ENCODE measurements around the gene CELA3A.
"Not testable (repeated sequence)": the region's sequence is repeated elsewhere in the genome, so short reads cannot be mapped to it uniquely, and the experiment has no call there.

Gene CELA3A

DNA sequence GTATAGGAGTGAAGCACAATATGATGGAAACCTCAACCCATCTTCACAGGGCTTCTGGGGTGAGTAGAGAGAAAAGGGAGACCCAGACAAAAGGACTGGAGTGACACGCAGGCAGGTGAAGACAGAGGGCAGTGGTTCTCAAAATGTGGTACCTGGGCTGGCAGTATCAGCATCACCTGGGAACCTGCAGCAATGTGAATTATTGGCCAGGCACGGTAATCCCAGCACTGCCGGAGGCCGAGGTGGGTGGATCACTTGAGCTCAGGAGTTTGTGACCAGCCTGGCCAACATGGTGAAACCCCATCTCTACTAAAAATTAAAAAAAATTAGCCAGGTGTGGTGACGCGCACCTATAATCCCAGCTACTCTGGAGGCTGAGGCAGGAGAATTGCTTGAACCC lies 19.3 kb upstream of the CELA3A start:
- DNase-seq: not testable (repeated sequence)

DNA sequence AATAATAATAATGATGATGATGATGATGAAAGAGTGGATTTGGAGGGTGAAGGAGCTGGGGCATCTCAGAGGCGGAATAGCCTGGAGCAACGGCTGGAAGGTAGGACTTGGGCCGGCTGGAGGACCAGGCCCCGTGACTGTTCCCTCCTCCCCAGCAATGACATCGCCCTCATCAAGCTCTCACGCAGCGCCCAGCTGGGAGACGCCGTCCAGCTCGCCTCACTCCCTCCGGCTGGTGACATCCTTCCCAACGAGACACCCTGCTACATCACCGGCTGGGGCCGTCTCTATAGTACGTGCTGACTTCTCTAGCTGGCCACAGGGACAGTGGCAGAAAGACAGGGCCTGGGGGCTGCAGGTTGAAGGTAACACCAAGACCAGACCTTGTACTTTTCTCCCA lies 17.9 kb upstream of the CELA3A start:
- DNase-seq: not testable (repeated sequence)

DNA sequence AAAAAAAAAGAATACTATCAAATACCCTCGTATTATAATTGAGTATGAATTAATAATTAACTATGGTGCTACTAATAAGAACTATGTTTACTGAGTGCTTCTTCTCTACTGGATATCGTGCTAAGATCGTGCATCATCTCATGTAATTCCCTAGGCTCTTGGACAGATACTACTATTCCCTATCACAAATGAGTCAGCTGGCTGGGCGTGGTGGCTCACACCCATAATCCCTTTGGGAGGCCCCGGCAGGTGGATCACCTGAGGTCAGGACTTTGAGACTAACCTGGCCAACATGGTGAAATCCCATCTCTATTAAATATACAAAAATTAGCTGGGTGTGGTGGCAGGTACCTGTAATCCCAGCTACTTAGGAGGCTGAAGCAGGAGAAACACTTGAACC lies 15.6 kb upstream of the CELA3A start:
- DNase-seq: not testable (repeated sequence)

DNA sequence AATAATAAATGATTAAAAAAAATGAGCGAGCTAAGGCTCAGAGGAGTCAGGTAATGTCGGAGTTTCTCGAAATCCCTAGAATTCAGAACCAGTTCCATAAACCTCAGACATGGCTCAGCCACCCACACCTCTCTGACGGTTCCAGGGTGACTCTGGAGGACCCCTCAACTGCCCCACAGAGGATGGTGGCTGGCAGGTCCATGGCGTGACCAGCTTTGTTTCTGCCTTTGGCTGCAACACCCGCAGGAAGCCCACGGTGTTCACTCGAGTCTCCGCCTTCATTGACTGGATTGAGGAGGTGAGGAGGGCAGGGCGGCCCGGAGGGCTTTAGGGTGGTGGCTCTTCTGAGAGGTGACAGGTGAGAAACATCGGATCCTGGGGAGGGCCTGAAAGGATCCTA lies 15.1 kb upstream of the CELA3A start:
- not testable (repeated sequence) for DNase-seq

- not testable (repeated sequence) for DNase-seq
Observed at GRCh38 chr1:21989672-21990393, 11.6 kb upstream of the CELA3A start.

DNA sequence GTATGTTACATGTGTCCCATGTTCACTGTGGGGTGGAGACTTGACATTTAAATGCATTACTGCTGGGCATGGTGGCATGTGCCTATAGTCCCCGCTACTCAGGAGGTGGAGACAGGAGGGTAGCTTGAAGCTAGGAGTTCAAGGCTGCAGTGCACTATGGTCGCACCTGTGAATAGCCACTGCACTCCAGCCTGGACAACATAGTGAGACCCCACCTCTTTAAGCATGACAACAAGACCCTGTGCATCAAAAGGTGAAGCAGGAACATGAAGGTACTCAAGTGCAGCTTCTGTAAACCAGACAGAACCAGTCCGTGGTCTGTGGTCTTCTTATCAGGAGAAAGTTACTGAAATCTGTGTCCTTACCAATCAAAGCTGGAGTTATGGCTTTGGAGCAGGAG lies 9.3 kb upstream of the CELA3A start:
- not testable (repeated sequence) for DNase-seq

DNA sequence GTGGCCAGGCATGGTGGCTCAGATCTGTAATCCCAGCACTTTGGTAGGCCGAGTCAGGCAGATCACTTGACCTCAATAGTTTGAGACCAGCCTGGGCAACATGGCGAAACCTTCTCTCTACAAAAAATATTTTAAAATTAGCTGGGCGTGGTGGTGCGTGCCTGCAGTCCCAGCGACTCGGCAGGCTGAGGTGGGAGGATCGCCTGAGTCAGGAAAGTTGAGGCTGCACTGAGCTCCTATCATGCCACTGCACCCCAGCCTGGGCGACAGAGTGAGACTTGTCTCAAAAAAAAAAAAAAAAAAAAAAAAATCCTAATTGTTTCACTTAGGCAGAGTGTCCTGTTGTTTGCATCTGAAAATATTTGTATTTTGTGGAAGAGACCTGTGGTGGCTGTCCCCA lies 6.7 kb upstream of the CELA3A start:
- DNase-seq: not testable (repeated sequence)

DNA sequence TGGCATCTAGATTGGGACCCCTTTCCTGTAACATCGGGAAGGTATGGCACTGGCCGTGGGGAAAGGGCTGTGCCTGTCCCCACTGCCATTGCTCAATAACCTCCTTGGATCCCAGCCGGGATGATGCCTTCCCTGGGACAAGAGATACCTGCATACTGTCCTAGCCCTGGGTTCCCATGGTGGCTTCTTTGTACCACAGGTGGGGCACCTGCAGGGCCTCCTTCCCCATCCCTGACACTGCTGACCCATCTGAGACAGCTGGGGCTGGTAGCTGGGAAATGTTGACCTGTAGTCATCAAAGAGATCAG lies 4.8 kb upstream of the CELA3A start:
- DNase-seq: not testable (repeated sequence)

GRCh38 chr1:21997891-21998623 lies 3.4 kb upstream of the CELA3A start:
- not testable (repeated sequence) for DNase-seq

GRCh38 chr1:21998624-21999294 lies 2.7 kb upstream of the CELA3A start:
- not testable (repeated sequence) for DNase-seq

DNA sequence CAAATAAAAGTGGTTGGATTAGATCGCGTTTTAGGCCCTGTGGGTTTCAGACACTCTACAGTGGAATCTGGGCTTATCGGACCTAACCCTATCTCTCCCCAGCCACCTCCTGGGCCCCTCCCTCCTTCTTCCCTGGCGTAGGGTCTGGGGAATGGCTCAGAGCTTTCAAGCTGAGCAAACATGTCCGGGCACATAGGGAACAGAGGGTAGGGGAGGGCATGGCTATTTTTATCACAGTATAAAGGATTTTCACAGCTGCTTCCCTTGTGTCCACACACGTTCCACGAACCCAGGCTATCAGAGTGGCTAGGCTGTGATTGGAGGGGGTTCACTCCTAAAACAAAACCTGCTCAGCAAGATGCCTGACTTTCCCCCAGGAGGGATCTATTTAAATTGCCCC lies 1.8 kb upstream of the CELA3A start:
- DNase-seq: not testable (repeated sequence)

GRCh38 chr1:22002461-22002860 lies 1.0 kb downstream of the CELA3A start:
- DNase-seq: not testable (repeated sequence)

DNA sequence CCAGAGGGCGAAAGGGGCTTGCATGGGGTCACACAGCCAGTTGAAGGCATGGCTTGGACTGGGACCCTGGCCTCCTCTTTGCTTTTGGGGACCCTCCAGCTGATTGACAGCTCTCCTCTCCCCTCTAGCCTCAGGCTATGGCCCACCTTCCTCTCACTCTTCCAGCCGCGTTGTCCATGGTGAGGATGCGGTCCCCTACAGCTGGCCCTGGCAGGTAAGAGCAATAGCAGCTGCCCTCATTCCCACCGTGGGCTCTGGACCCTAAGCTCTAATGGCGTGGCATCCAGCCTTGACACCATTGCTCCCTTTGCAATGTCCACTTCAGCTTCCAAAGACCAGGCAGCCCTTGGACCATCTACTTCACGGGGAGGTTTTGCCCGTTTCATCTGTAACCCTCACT lies 1.4 kb downstream of the CELA3A start:
- not testable (repeated sequence) for DNase-seq

DNA sequence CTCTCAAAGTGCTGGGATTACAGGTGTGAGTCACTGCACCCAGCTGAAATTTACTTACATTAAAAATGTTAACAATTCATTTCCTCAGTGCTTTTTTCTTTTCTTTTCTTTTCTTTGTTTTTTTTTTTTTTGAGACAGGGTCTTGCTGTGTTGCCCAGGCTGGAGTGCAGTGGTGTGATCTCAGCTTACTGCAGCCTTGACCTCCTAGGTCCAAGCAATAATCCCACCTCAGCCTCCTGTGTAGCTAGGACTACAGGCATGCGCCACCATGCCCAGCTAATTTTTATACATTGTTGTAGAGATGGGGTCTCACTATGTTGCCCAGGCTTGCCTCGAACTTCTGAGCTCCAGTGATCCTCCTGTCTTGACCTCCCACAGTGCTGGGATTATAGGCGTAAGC lies 2.5 kb downstream of the CELA3A start:
- not testable (repeated sequence) for DNase-seq

DNA sequence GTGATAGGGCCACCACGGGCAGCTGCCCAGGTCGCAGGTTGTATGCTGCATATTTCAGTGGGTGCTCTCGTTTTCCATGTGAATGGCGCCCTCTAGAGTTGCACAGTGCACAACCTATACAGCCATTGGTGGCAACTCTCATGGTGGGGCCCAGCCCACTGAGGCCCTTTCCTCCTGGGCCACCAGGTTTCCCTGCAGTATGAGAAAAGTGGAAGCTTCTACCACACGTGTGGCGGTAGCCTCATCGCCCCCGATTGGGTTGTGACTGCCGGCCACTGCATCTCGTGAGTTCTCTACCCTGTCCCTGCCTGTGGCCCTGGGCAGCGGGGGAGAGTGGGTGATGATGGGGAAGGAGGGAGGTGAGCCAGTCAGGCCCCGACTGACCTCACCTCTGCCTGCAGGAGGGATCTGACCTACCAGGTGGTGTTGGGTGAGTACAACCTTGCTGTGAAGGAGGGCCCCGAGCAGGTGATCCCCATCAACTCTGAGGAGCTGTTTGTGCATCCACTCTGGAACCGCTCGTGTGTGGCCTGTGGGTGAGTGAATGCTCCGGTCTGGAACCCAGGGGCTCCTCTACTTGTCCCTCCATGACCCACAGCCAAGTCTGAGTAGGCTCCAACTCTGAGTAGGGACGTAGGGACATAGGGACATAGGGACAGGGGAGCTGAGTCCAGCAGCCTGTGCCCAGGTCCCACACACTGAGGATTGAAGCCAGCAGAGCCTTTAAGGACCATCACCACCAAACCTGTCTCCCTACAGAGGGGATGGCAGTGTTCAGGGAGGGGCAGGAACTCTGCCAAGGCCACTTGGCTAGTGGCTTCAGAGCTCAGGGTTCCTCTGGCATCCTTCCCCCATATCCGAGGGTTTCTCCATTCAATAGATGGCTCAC lies 4.0 kb downstream of the CELA3A start:
- not testable (repeated sequence) for DNase-seq

- DNase-seq: not testable (repeated sequence)
Observed at GRCh38 chr1:22006736-22007135, 5.3 kb downstream of the CELA3A start.

DNA sequence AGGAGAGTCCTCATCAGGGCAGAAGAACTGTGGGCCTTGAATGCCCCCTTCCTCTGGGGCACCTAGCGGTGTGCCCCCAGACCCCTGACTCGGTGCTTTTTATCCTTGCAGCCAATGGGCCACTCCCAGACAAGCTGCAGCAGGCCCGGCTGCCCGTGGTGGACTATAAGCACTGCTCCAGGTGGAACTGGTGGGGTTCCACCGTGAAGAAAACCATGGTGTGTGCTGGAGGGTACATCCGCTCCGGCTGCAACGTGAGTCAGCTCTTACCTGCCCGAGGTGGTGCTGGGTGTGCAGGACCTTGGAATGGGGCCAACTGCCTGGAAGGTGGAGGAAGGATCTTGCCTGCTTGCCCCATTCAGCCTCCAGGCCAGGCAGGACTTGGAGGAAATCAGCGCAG lies 5.8 kb downstream of the CELA3A start:
- DNase-seq: not testable (repeated sequence)

DNA sequence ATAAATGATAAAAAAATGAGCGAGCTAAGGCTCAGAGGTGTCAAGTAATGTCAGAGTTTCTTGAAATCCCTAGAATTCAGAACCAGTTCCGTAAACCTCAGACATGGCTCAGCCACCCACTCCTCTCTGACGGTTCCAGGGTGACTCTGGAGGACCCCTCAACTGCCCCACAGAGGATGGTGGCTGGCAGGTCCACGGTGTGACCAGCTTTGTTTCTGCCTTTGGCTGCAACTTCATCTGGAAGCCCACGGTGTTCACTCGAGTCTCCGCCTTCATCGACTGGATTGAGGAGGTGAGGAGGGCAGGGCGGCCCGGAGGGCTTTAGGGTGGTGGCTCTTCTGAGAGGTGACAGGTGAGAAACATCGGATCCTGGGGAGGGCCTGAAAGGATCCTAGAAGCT lies 8.1 kb downstream of the CELA3A start:
- not testable (repeated sequence) for DNase-seq

- DNase-seq: not testable (repeated sequence)
Observed at GRCh38 chr1:22012752-22013151, 11.3 kb downstream of the CELA3A start.

- DNase-seq: not testable (repeated sequence)
Observed at GRCh38 chr1:22014575-22015206, 13.2 kb downstream of the CELA3A start.

DNA sequence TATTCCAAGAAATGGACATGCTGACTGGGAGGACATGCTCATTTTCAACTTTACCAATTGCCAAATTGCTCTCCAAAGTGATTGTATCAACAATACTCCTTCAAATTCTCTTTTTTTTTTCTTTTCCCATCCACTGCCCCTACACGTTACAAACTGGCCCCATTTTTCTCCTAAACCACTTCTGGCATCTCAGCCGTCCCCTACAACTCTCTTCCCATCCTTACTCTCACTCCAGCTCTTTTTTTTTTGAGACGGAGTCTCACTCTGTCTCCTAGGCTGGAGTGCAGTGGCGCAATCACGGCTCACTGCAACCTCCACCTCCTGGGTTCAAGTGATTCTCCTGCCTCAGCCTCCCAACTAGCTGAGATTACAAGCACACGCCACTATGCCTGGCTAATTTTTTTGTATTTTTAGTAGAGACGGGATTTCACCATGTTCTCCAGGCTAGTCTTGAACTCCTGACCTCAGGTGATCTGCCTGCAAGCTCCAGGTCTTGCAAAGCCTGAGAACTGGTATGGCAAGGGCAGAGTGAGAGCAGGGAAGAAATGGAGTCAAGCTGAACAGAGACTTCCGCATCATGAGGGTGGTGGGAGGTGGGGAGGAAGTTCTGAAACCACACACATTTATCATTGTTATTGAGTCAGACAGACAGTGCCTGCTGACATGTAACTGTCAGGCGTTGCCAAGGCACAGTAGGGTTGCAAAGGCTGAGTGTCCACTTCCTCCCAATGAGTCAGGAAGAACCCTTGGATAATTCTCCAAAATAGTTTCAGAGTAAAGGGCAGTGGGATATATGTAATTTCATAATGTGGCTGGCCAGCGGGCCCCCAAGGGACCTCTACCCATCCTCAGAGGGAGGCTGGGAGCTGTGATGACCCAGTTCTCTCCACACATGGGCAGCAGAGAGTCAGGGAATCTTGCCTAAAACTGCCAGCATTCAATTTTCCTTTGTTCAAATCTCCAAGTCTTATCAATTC lies 17.4 kb downstream of the CELA3A start:
- no peak for DNase-seq

All from NCI-H510A (cell line).